Adrenal gland (tissue), 12 donors: ENCODE data around the gene PUSL1. TPM values are rescaled to one million over a fixed set of nuclear protein-coding genes. Genes with fewer than 3 reads are reported as not detected.
A peak's percentile ranks its signal among the peaks of the same experiment; 100 is the strongest.

ENCODE experiments used
- DNase-seq, 7 donors: peaks; one replicate each; pipeline ENCODE4 v3.0.0-alpha.2; 2019 to 2020
- H3K27ac ChIP-seq, 5 donors: fragments of 200-600 bp; sonication (generic) in 4 of 5; 1 replicate in 3 of 5; 2 replicates in 2 of 5; pipeline versions ENCODE4 v1.5.1 to v1.8.0; 2016 to 2020; ENCODE audit warnings: mild to moderate bottlenecking in 1 of 5
- H3K27me3 ChIP-seq: fragments of 200-600 bp; 2 replicates; pipeline ENCODE4 v1.8.0; 2021
- H3K36me3 ChIP-seq, 2 donors: fragments of 200-600 bp; replicated peaks in 1 of 2; 1 replicate in 1 of 2; 2 replicates in 1 of 2; pipeline versions ENCODE4 v1.5.1 to v1.8.0; 2018 to 2022
- H3K4me1 ChIP-seq, 2 donors: fragments of 200-600 bp; replicated peaks in 1 of 2; 1 replicate in 1 of 2; 2 replicates in 1 of 2; pipeline versions ENCODE4 v1.5.1 to v1.8.0; 2018 to 2021
- H3K4me3 ChIP-seq, 4 donors: fragments of 200-600 bp; sonication (generic) in 3 of 4; one replicate each; pipeline ENCODE4 v1.5.1; 2016 to 2018
- H3K9me3 ChIP-seq, 3 donors: fragments of 200-600 bp; sonication (generic) in 1 of 3; replicated peaks in 1 of 3; 1 replicate in 2 of 3; 2 replicates in 1 of 3; pipeline versions ENCODE4 v1.5.1 to v1.8.0; 2016 to 2021
- POLR2A ChIP-seq, 2 donors: fragments of 450-650 bp; IDR thresholded peaks; one replicate each; pipeline ENCODE4 v1.6.1; 2017; ENCODE audit warnings: antibody characterized with exemption in 2 of 2, mild to moderate bottlenecking in 2 of 2, moderate library complexity in 1 of 2
- WGBS, 4 donors: extraction: QIAGEN DNeasy Blood & Tissue Kit in 2 of 4; methylation state at CpG; one replicate each; pipeline versions ENCODE4 v1.1.5 to v1.1.7; 2013 to 2017; 5-methylcytosine and 5-hydroxymethylcytosine counted together
- intact Hi-C, 2 donors: fragments of 100-400 bp; cut with DNase I; formaldehyde crosslinking; loops; one replicate each; pipeline versions ENCODE4 v1.14.1 to v1.15.0; 2022 to 2023
- polyA plus RNA-seq, 3 donors: library from polyadenylated mRNA; stranded (reverse); fragments of 200-250 nt in 2 of 3; fragments of 350-450 nt in 1 of 3; fragmentation: Illumina TruSeq in 1 of 3; extraction: RNeasy Lipid Tissue Mini Kit (QIAGEN cat#74804) in 1 of 3; gene quantifications; one replicate each; pipeline ENCODE4 v1.2.3, GENCODE V29; 2013 to 2014
- total RNA-seq, 9 donors: library from RNA; depleted of rRNA in 4 of 9; stranded (reverse); fragments of >200 nt in 4 of 9; fragments of 120-200 nt in 1 of 9; fragmentation: NEBNext Ultra II Directional in 1 of 9; extraction: Animal tissue kit (Norgen Biotek cat#: 25700) in 1 of 9; gene quantifications; one replicate each; pipeline versions ENCODE4 v1.1.0 to v1.2.4, GENCODE V29; 2013 to 2023
- TF ChIP-seq, protein P1 (sequence below), 6 experiments: fragments of 450-650 bp in 4 of 6; fragments of 200-600 bp in 2 of 6; sonication (generic) in 1 of 6; IDR thresholded peaks; 1 replicate in 5 of 6; 2 replicates in 1 of 6; pipeline versions ENCODE4 v1.5.1 to v1.8.0; 2016 to 2021; ENCODE audit warnings: antibody characterized with exemption in 6 of 6, mild to moderate bottlenecking in 2 of 6, moderate library complexity in 1 of 6
- donor health status: healthy with polysubstance abuse.
- donor health status: Bipolar disorder and iron deficiency.
- donor health status: DM: yes; HTN: yes; CAD: no.
- donor health status: DM: no; HTN: no; CAD: no.
- donor health status: DM: no; HTN: no; CAD: no.
- donor health status: DM: yes; HTN: yes; CAD: no.

Gene PUSL1
- total and polyA plus RNA-seq, 12 donors: 2.5 to 43.8 (median 26.1) TPM

GRCh38 chr1:1303736-1304135 lies 4.7 kb upstream of the PUSL1 start:
- TF ChIP-seq, protein P1, sequence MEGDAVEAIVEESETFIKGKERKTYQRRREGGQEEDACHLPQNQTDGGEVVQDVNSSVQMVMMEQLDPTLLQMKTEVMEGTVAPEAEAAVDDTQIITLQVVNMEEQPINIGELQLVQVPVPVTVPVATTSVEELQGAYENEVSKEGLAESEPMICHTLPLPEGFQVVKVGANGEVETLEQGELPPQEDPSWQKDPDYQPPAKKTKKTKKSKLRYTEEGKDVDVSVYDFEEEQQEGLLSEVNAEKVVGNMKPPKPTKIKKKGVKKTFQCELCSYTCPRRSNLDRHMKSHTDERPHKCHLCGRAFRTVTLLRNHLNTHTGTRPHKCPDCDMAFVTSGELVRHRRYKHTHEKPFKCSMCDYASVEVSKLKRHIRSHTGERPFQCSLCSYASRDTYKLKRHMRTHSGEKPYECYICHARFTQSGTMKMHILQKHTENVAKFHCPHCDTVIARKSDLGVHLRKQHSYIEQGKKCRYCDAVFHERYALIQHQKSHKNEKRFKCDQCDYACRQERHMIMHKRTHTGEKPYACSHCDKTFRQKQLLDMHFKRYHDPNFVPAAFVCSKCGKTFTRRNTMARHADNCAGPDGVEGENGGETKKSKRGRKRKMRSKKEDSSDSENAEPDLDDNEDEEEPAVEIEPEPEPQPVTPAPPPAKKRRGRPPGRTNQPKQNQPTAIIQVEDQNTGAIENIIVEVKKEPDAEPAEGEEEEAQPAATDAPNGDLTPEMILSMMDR (IDR thresholded peaks at IDR 0.05): no peak
- no peak for TF ChIP-seq POLR2A (IDR thresholded peaks at IDR 0.05)
- Histone ChIP-seq H3K36me3 (no peaks in the 10 kb centered on the region), H3K4me3 (no peak overlapping the region), H3K27ac (peak overlapping the region in 2 of 5 donors; percentile 87 to 93), H3K4me1 (peaks cover 32 to 34% of the 10 kb centered on the region in 2 donors), H3K9me3 (no peaks in the 10 kb centered on the region), H3K27me3 (no peaks in the 10 kb centered on the region)
- DNase-seq: no peak
- 79 to 88% (median 83%) methylated on average over 5 to 13 of the region's 13 CpGs; no CpG with 5 or more reads in 1 of the 4 donors for WGBS, 4 donors
- intact Hi-C loops: no loop called here

- H3K27me3 ChIP-seq: no peaks in the 10 kb centered on the region
- peak overlapping the region in 1 of 4 donors; percentile 97 for H3K4me3 ChIP-seq
- DNase-seq: peak; percentile 87 to 95 (median 90)
- intact Hi-C loops: no loop called here
- no peaks in the 10 kb centered on the region for H3K9me3 ChIP-seq
- peak overlapping the region in 4 of 5 donors; percentile 37 to 93 (median 80) for H3K27ac ChIP-seq
- 17 to 36% (median 21%) methylated on average over 9 to 29 of the region's 29 CpGs for WGBS, 4 donors
- H3K36me3 ChIP-seq: no peaks in the 10 kb centered on the region
- peak in 1 of 2 donors; percentile 44 for TF ChIP-seq POLR2A (IDR thresholded peaks at IDR 0.05)
- TF ChIP-seq, protein P1 (IDR thresholded peaks at IDR 0.05): no peak
- peaks cover 40 to 41% of the 10 kb centered on the region in 2 donors for H3K4me1 ChIP-seq
These were observed 3.8 kb upstream of the PUSL1 start for GRCh38 chr1:1304331-1305299.

GRCh38 chr1:1305300-1306069 lies 2.9 kb upstream of the PUSL1 start:
- no peaks in the 10 kb centered on the region for H3K27me3 ChIP-seq
- 9 to 23% (median 19%) methylated on average over 6 to 25 of the region's 25 CpGs for WGBS, 4 donors
- peak overlapping the region in 4 of 5 donors; percentile 37 to 93 (median 80) for H3K27ac ChIP-seq
- H3K4me3 ChIP-seq: peak overlapping the region in 2 of 4 donors; percentile 11 to 97
- DNase-seq: peak; percentile 74 to 86 (median 79)
- peaks cover 0 to 7% of the 10 kb centered on the region in 2 donors for H3K36me3 ChIP-seq
- peaks cover 40 to 45% of the 10 kb centered on the region in 2 donors for H3K4me1 ChIP-seq
- no peaks in the 10 kb centered on the region for H3K9me3 ChIP-seq
- intact Hi-C loops: no loop called here
- TF ChIP-seq, protein P1 (IDR thresholded peaks at IDR 0.05): no peak
- peak in 1 of 2 donors; percentile 15 for TF ChIP-seq POLR2A (IDR thresholded peaks at IDR 0.05)
